Fibroblast of peridontal ligament (primary cell): ENCODE measurements around the gene ANXA5.
"Not testable (repeated sequence)": the region's sequence is repeated elsewhere in the genome, so short reads cannot be mapped to it uniquely, and the experiment has no call there.

Source experiments
- DNase-seq: peaks from one replicate; pipeline ENCODE4 v3.0.0-alpha.2; 2010; ENCODE audit errors: extremely low read depth

Gene ANXA5

GRCh38 chr4:121696581-121697461 is at the start of gene ANXA5:
ANXA5 (minus strand) TSS chr4:121696980; CDS start chr4:121696589, 391 bp downstream.
- peak; percentile 79 for DNase-seq

GRCh38 chr4:121742794-121743193 is 46.0 kb upstream of the ANXA5 start:
- DNase-seq: no peak

GRCh38 chr4:121741751-121742150 is 45.0 kb upstream of the ANXA5 start:
- DNase-seq: peak; percentile 25

GRCh38 chr4:121740796-121741409 is 44.1 kb upstream of the ANXA5 start:
- DNase-seq: no peak

- no peak for DNase-seq
Observed at GRCh38 chr4:121739575-121739974, 42.8 kb upstream of the ANXA5 start.

- peak; percentile 68 for DNase-seq
Observed at GRCh38 chr4:121738780-121739535, 42.2 kb upstream of the ANXA5 start.

GRCh38 chr4:121737846-121738554 is 41.2 kb upstream of the ANXA5 start:
- no peak for DNase-seq

- DNase-seq: peak; percentile 84
Observed at GRCh38 chr4:121736735-121737351, 40.1 kb upstream of the ANXA5 start.

GRCh38 chr4:121734571-121734970 is 37.8 kb upstream of the ANXA5 start:
- no peak for DNase-seq

- DNase-seq: no peak
Observed at GRCh38 chr4:121733942-121734341, 37.2 kb upstream of the ANXA5 start.

- DNase-seq: not testable (repeated sequence)
Observed at GRCh38 chr4:121729753-121730152, 33.0 kb upstream of the ANXA5 start.

GRCh38 chr4:121728798-121729226 is 32.0 kb upstream of the ANXA5 start:
- DNase-seq: peak; percentile 83

GRCh38 chr4:121728066-121728465 is 31.3 kb upstream of the ANXA5 start:
- peak; percentile 91 for DNase-seq

GRCh38 chr4:121726642-121727268 is 30.0 kb upstream of the ANXA5 start:
- peak; percentile 85 for DNase-seq

GRCh38 chr4:121724671-121725070 is 27.9 kb upstream of the ANXA5 start:
- DNase-seq: no peak

GRCh38 chr4:121721700-121722099 is 24.9 kb upstream of the ANXA5 start:
- DNase-seq: no peak

GRCh38 chr4:121720109-121720508 is 23.3 kb upstream of the ANXA5 start:
- DNase-seq: peak; percentile 16

GRCh38 chr4:121717680-121718237 is 21.0 kb upstream of the ANXA5 start:
- DNase-seq: peak; percentile 93

- no peak for DNase-seq
Observed at GRCh38 chr4:121714548-121714947, 17.8 kb upstream of the ANXA5 start.

GRCh38 chr4:121712783-121713182 is 16.0 kb upstream of the ANXA5 start:
- no peak for DNase-seq
